Measurements from ENCODE around the gene SETD7.

GRCh38 chr4:139488442-139488841 is 67.6 kb downstream of the SETD7 start:
- TF ChIP-seq CTCF (IDR thresholded peaks at IDR 0.05) (no peak), EZH2 (IDR thresholded peaks at IDR 0.05; ENCODE audit: borderline replicate concordance, insufficient read depth, low read depth, low read length, poor library complexity, severe bottlenecking) (no peak)

Measured in B cell (primary cell).